WI38 (cell line): Measurements from ENCODE around the gene EPRS1.

ENCODE experiments used
- H3K4me3 ChIP-seq: 2 replicates; pipeline ENCODE4 v1.5.1; 2011; ENCODE audit warnings: low read depth, mild to moderate bottlenecking, control low read depth, low read length
- CTCF ChIP-seq: IDR thresholded peaks from 2 replicates; pipeline ENCODE4 v1.5.1; 2012; ENCODE audit warnings: low read depth, mild to moderate bottlenecking, control low read depth, low read length

The EPRS1 gene

DNA sequence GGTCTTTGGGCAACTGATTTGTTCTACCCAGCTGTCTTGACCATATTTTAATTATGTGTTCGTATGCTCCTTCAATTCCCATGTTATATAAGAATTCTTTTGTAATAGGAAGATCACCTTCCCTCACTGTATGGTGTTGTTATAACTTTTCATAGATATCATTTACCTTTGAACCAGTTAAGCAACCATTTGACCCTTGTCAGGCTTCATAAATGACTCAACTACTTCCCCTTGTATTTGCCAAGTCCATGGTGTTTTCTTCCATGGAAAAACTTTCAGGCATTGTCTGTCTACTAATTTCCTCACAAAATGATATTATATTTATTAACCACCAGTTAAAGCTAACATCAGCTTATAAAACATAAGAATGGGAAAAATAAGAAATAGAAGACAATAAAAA is 38.2 kb upstream of the EPRS1 start:
- TF ChIP-seq CTCF: no peak
- no peak overlapping the region for H3K4me3 ChIP-seq

- no peak overlapping the region for H3K4me3 ChIP-seq
- no peak for TF ChIP-seq CTCF
These were observed 31.6 kb upstream of the EPRS1 start for GRCh38 chr1:220077887-220078286.

DNA sequence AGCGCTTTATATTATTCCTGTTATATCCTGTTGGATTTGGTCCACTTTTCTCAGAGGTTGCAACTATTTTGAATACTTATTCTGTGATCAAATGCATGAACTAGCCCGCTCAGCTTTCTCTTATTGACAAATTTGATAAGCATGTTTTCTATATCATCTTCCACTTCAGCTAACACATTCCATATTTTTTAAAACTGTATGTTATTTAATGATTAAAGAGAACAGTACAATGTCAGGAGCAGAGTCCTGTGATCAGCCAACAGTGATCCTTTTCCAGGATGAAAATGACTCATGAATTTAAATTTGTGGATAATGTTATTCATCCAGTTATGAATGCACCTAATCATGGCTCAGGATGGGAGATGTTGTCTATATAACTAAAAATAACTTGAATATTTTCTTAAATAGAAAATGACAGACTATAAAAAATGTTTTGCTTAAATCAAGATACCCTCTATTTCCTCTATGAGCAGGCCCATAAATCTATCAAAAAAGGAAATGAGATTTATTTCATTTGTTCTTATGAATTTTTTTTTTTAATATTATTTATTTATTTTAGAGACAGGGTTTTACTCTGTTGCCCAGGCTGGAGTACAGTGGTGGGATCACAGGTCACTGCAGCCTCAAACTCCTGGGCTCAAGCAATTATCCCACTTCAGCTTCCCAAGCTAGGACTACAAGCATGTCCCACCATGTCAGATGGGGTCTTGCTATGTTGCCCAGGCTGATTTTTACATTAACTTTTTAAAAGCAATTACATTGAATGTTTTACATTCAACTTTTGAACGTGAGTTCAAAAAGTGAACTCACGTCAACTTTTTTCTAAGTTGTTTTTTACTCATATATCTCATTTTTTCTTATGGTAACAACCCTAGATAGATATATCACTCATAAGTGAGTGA is 30.8 kb upstream of the EPRS1 start:
- no peak for TF ChIP-seq CTCF
- no peak overlapping the region for H3K4me3 ChIP-seq

DNA sequence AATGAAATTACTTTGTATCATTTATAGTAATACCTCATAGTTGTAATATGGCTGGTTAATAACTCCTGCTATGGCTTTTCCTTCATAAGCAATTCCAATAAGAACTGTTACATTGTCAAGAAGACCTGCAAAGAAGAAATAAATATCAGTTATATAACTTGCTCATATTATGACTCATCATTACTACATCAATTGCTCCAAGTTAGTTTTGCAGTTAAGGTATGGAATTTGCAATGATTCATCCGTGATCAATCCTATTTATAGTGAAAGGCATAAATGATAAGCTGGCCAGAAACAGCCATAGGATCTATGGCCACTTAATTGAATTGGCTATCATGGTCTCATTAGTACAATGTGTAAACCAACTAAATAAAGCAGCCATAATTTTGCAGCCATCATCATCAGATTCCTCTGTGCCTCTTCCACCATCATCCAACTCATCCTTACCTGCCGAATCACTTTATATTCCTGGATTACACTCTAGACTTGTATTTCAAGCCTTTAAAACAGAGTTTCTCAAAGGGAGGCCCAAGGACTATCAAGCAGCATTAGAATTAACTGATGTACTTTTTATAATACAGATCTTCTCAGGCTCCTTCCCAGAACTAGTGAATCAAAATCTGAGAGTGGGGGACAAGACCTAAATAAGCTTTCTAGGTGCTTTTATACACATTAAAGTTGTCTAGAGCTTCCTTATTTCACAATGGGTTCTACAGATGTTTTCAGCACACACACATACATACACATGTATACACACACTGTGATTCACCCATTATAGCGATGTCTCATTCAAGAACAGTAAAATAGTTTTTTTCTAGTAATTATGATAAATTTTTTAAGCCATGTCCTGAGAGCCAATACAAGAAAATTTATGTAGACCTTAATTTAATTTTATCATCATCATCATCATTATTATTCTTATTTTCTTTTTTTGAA is 21.2 kb upstream of the EPRS1 start:
- H3K4me3 ChIP-seq: no peak overlapping the region
- TF ChIP-seq CTCF: no peak

- TF ChIP-seq CTCF: no peak
- no peak overlapping the region for H3K4me3 ChIP-seq
These were observed 16.3 kb upstream of the EPRS1 start for GRCh38 chr1:220062629-220063028.

GRCh38 chr1:220060876-220061275 is 14.6 kb upstream of the EPRS1 start:
- no peak for TF ChIP-seq CTCF
- no peak overlapping the region for H3K4me3 ChIP-seq

DNA sequence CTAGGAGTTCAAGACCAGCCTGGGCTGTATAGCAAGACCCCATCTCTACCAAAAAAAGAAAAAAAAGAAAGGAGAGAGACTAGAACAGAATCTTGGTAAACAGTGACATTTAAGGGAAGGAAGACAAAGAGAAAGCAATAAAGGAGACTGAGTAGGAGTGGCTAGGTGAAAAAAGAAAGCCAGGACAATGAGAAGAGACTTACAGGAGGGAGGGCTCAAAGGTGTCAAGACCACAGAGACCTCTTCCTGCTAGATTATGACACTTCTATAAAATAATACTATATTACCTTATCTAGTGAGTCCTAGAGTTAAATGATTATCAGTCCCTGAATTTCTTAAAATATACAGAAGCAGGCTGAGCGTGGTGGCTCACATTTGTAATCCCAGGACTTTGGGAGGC is 10.1 kb upstream of the EPRS1 start:
- TF ChIP-seq CTCF: no peak
- no peak overlapping the region for H3K4me3 ChIP-seq
